GM12891 (cell line): Measurements from ENCODE around the gene FANCC.

Experiments used
- DNase-seq: peaks from one replicate; pipeline ENCODE4 v3.0.0; 2011; ENCODE audit warnings: low spot score; ENCODE audit not compliant: insufficient read length
- FAIRE-seq: peaks from 2 replicates; lab custom pipeline; 2011; peaks lifted over from hg19 to GRCh38; lab: Jason Lieb, UNC
- PAX5 ChIP-seq: IDR thresholded peaks from 2 replicates; pipeline ENCODE4 v1.6.1; 2011; ENCODE audit warnings: low read length, moderate library complexity, mild to moderate bottlenecking; ENCODE audit not compliant: insufficient read depth, severe bottlenecking
- POLR2A ChIP-seq: IDR thresholded peaks from 2 replicates; pipeline ENCODE4 v1.6.1; 2011; ENCODE audit warnings: low read depth, low read length, control low read depth
- POLR2AphosphoS5 ChIP-seq: IDR thresholded peaks from 2 replicates; pipeline ENCODE4 v1.6.1; 2011; ENCODE audit warnings: low read depth, low read length, control low read depth
- POU2F2 ChIP-seq: IDR thresholded peaks from 2 replicates; pipeline ENCODE4 v1.6.1; 2011; ENCODE audit warnings: low read depth, mild to moderate bottlenecking, control low read depth, low read length, moderate library complexity
- SPI1 ChIP-seq: IDR thresholded peaks from 2 replicates; pipeline ENCODE4 v1.6.1; 2011; ENCODE audit warnings: low read depth, low read length, control low read depth
- TAF1 ChIP-seq: IDR thresholded peaks from 2 replicates; pipeline ENCODE4 v1.6.1; 2011; ENCODE audit warnings: low read depth, low read length, control low read depth

FANCC gene

DNA sequence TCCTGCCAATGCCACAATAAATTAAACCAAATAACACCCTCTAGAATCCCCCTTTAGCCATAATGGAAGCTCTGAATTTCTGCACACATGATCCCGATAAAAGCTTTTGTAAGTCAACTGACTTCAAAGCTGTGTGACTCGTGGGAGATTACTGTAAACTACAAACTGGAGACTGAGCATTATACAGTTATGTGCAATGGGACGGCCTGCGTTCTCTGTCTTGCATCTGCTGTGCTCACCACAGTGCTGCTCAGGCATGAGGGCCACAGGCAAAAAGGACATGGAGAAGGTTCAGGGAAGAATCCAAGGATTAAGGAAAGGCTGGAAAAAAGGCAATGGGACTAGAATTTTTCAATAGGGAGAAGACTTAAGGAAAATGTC lies 184.2 kb downstream of the FANCC start:
- no peak for DNase-seq
- TF ChIP-seq PAX5 (no peak), SPI1 (no peak), POLR2AphosphoS5 (no peak), TAF1 (no peak), POLR2A (no peak), POU2F2 (no peak)
- peak; percentile 26 for FAIRE-seq

DNA sequence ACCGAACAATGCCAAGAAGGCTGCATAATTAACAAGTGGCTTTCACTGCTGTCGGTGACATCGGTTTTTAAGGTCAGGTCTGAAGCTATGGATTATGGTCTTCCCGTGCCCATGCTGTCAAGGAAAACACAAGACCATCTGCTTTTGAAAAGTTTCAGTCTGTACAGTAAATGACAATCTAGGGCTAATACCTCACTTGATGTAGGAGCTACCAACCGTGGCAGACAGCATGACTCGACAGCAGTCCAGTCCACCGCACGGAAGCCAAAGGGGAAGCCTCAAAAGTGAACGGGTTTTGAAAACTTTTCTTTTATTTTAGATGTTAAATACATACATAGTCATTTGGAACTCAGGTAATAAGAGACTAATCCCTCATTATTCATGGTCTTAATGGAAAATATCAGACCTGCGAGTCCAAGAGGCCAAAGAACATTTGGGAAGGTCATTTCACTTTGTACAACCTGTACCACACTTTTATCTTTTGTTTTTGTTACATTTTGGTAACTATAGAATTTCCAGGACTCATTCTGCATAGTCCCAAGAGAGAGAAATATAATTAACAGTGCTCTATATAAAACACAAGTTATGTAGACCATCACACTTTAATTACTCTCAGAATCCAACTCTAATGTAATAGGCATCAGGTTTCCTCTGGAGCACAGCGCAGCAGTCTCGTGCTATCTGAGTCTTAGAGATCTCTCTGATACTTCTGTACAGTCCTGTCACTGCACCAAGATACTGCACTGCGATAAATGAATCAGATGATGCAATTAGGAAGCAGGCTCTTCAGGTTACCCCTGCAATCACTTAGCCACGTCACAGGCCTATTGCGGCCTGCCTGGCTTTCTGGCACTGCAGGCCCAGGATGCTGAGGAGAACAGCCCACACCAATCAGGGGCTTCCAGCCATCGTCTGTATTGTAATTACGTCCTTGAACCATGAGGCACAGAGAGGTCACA lies 184.9 kb downstream of the FANCC start:
- no peak for TF ChIP-seq SPI1
- TF ChIP-seq TAF1: no peak
- no peak for TF ChIP-seq POU2F2
- TF ChIP-seq POLR2A: no peak
- no peak for TF ChIP-seq PAX5
- FAIRE-seq: no peak

DNA sequence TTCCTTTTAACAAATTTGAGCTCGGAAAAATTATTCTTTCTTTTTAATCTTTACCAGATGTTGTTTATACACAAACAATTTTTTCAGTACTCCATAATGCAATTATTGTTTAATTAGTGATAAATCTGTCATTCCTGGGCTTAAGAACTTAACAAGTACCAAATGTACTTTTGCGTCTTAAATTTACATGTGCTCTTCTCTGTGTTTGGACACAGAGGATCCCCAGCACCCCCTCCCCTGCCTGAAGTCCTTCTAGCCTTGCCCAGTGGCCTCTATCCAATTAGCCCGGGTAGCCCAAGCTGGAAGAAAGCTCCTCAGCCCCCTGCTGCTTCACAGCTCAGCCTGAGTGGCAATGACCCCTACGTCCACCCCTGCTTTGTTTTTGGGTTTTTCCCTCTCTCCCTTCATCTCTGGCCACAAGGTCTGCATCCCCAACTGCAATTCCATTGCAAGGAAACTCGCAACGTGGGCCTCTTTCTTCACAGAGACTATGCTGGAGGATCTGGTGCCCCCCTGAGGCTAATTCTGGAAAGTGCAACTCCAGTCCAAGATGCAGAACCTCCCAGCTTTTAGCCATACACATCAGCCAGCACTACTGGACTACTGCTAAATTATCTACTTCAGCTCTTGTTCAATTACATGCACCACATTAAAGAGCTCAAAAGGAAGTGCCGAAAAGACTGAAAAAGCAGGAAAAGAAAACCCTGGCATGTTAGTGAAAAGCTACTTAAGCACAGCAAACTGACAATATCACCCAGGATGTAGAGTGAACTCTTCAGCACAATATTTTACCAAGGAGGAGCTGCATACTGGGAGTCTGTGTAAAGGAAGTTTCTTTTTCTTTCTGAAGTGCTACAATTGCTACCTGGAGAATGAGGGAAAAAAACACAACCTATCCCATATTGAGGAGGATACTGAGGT lies 186.2 kb downstream of the FANCC start:
- DNase-seq (peak; percentile 47), FAIRE-seq (peak; percentile 80)
- TF ChIP-seq SPI1 (no peak), POLR2AphosphoS5 (no peak), POLR2A (no peak), POU2F2 (no peak), PAX5 (no peak), TAF1 (no peak)

More for the DNA sequence above, 184.9 kb downstream of the FANCC start:
- no peak for DNase-seq

DNA sequence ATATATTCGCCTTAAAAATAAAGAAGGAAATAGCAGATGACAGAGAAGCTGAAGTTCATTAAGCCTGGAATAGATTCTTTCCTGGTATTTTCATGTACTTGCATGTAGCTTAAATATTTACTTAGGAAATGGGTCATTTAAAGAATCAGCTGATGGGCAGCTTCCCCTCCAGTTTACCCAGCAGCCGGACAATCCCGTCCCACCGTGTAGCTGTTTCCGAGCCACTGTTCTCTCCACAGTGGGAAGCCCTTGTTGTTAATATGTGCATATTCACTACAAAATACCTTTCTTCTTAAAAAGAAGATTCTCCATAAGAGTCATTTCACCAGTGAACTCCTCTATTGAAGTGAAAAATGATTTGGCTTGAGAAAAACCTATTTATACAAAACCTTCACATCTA lies 187.0 kb downstream of the FANCC start:
- TF ChIP-seq POLR2AphosphoS5 (no peak), PAX5 (no peak)
- FAIRE-seq (no peak), DNase-seq (no peak)

DNA sequence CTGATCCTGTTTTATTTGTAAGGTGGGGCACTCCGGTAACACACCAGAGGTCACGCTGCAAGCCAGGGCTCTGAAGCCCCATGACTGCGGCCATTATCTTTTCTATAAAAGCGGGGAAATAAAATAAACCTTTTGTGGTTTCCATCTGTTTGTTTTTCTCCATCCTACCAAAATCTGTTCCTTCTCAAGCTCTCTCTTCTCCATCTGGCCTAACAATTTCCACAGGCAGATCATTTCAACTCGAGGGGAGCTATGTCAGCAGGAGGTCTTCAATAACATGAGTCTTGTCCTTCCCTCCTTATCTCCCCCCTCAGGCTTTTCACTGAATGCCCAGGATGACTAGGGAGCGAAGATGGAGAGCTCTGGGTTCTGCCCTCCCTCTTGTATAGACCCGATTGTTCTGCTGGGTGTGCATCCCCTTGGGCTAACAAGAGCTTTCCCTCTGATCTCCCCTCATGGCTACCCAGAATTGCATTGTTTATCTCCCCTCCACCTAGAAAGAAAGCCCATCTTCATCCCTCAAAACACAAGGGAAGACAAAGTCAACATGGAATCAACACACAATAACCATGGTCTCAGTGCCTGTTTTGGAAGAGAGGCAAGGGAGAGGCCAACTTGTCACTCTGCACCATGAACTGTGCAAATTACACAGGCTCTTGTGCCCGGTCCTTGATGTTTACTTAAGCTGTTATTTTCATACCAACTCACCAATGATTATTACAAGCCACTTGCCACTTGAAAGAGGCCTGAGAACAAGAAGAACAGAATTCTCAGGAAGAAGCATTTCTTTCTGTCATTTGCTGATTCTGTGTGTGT lies 187.8 kb downstream of the FANCC start:
- no peak for DNase-seq
- no peak for FAIRE-seq
- TF ChIP-seq POLR2AphosphoS5: no peak

DNA sequence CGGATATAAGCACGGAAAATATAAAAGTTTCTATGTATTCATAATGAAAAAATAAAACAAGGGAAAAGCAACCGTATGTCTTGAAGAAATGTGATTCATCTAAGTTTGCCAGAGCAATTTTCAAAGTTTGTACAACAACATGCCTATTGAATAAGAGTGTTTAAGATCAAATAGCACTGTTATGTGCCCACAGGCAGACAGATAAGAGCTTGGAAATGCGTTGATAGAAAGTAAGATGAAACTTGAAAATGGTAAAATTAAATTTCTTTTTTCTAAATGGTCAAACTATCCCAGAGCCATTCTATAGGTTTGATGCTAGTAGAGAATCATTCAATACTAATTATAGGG lies 189.4 kb downstream of the FANCC start:
- FAIRE-seq (no peak), DNase-seq (no peak)
- TF ChIP-seq TAF1: no peak
- no peak for TF ChIP-seq POLR2A
- no peak for TF ChIP-seq SPI1
- TF ChIP-seq POU2F2: no peak
- TF ChIP-seq POLR2AphosphoS5: no peak
- no peak for TF ChIP-seq PAX5

DNA sequence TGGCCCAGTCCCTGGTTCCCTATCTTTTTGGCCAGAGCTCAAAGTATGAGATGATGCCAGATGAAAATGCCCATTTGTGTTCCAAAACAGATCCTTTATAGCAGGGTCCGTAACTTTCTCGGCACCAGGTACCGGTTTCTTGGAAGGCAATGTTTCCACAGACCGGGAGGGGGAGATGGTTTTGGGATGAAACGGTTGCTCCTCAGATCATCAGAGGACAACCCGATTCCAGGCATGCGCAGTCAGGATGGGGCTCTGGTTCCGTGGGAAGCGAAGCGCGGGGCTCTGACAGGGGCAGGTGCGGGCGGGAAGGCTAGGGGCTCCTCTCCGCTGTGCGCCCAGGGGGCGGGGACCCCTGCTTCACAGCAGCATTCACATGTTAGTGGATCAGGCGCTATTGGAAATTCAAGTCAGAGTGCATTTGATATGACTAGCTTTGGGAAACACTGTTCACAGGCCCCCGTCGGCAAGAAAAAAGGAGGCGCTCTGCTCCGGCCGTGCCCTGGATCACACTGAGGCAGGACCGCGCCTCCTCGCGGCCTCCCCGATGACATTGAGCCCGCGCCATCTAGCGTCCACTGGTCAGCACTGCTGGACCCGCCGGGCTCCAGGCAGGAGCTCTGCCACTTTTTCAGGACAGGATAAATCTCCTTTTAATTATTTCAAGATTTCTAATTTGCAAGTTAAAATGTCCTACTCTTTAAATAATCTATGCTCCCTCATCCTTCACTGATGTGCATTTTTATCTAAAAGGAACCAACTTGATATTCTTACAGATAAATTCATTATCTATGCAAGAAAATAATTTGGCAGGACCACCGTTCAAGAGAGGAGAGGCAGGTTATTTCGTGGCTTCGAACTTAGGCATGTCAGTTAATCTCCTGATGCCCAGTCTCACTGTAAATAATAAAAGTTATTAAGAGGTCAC lies 190.0 kb downstream of the FANCC start:
- peak; percentile 70 for DNase-seq
- no peak for TF ChIP-seq POLR2AphosphoS5
- TF ChIP-seq POLR2A: no peak
- TF ChIP-seq TAF1: no peak
- FAIRE-seq: peak; percentile 76

DNA sequence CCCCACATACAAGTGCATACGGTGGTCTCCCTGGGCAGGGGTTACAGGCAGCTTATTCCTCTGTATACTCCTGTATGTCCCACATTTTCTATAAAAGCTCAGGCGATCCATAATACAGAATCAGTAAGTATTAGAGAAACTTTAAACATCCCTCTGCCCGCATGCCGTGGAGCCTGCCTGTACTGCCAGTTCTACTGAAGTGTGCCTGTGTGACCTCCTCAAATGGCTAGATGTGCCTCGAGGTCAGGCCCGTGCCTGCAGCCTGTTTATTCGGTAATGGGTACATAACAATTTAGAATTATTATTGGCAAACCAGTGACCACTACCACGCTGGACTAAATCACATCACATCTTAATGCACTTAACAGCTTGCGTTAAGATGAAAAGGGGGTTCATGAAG lies 190.8 kb downstream of the FANCC start:
- FAIRE-seq: no peak
- DNase-seq: no peak
- TF ChIP-seq SPI1: no peak
- no peak for TF ChIP-seq POU2F2
- no peak for TF ChIP-seq POLR2AphosphoS5
- no peak for TF ChIP-seq PAX5
- TF ChIP-seq TAF1: no peak
- no peak for TF ChIP-seq POLR2A

DNA sequence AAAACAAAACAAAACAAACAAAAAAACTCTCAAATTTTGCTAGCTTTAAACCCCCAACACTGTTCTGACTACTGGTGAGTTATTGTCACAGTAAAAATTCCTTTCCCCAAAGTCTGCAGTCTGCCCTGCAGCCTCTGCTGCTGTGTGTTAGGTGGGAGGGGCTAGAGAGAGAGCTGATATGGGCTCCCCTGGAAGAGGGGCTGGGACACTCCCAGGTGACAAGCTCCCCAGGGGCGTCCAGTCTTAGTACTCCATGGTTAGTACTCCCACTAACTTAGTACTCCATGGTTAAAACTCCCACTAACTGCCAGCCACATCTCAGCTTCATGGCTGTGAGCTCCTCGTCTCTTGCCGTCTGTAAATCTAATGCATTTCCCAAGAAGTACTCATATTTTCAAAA lies 191.9 kb downstream of the FANCC start:
- TF ChIP-seq TAF1 (no peak), PAX5 (no peak)
- no peak for FAIRE-seq
- no peak for DNase-seq
